Esophagus muscularis mucosa (tissue), 4 donors: ENCODE data around the gene LCP2. TPM values are rescaled to one million over a fixed set of nuclear protein-coding genes. Genes with fewer than 3 reads are reported as not detected.

Source experiments
- DNase-seq: peaks from one replicate; pipeline ENCODE4 v3.0.0-alpha.2; 2017; ENCODE audit errors: extremely low spot score
- H3K27ac ChIP-seq, 4 donors: fragments of 200-600 bp; sonication (generic); replicated peaks in 1 of 4; 1 replicate in 3 of 4; 2 replicates in 1 of 4; pipeline ENCODE4 v1.5.1; 2016 to 2019; ENCODE audit warnings: mild to moderate bottlenecking in 1 of 4
- H3K27me3 ChIP-seq, 4 donors: fragments of 200-600 bp; sonication (generic); one replicate each; pipeline versions ENCODE4 v1.5.1 to v1.6.0; 2016 to 2019
- H3K36me3 ChIP-seq, 4 donors: fragments of 200-600 bp; sonication (generic); one replicate each; pipeline ENCODE4 v1.5.1; 2016 to 2019
- H3K4me1 ChIP-seq, 4 donors: fragments of 200-600 bp; sonication (generic); one replicate each; pipeline ENCODE4 v1.5.1; 2016 to 2019
- H3K4me3 ChIP-seq, 4 donors: fragments of 200-600 bp; sonication (generic); 1 replicate in 2 of 4; 2 replicates in 2 of 4; pipeline ENCODE4 v1.5.1; 2016 to 2019; ENCODE audit warnings: mild to moderate bottlenecking in 4 of 4, moderate library complexity in 1 of 4
- H3K9me3 ChIP-seq, 4 donors: fragments of 200-600 bp; sonication (generic); 1 replicate in 3 of 4; 2 replicates in 1 of 4; pipeline ENCODE4 v1.5.1; 2016 to 2019
- EP300 ChIP-seq: sonication (generic); formaldehyde crosslinking; IDR thresholded peaks from one replicate; pipeline ENCODE4 v1.6.1; 2017; ENCODE audit warnings: antibody characterized with exemption
- POLR2A ChIP-seq: fragments of 450-650 bp; IDR thresholded peaks from one replicate; pipeline ENCODE4 v1.6.1; 2017; ENCODE audit warnings: antibody characterized with exemption, moderate library complexity, mild to moderate bottlenecking, low read depth
- POLR2AphosphoS5 ChIP-seq, 2 donors: sonication (generic); formaldehyde crosslinking; IDR thresholded peaks; one replicate each; pipeline ENCODE4 v1.6.1; 2017; ENCODE audit warnings: antibody characterized with exemption in 2 of 2
- WGBS: methylation state at CpG from one replicate; pipeline ENCODE4 v1.1.5; 2018; 5-methylcytosine and 5-hydroxymethylcytosine counted together
- intact Hi-C: fragments of 100-400 bp; cut with DNase I; formaldehyde crosslinking; loops from one replicate; pipeline ENCODE4 v1.15.1; 2023
- total RNA-seq, 4 donors: library from RNA; depleted of rRNA; stranded (reverse); fragments of >200 nt; gene quantifications; one replicate each; pipeline versions ENCODE4 v1.1.0 to v1.2.1, GENCODE V29; 2016
- TF ChIP-seq, protein P1 (sequence below), 3 experiments: fragments of 200-600 bp in 2 of 3; fragments of 450-650 bp in 1 of 3; sonication (generic) in 2 of 3; IDR thresholded peaks; one replicate each; pipeline ENCODE4 v1.5.1; 2017 to 2019; ENCODE audit warnings: antibody characterized with exemption in 3 of 3, mild to moderate bottlenecking in 2 of 3, moderate library complexity in 1 of 3

Gene LCP2
- total RNA-seq, 4 donors from 2014 or later = 6.8 to 20.4 (median 9.0) TPM

DNA sequence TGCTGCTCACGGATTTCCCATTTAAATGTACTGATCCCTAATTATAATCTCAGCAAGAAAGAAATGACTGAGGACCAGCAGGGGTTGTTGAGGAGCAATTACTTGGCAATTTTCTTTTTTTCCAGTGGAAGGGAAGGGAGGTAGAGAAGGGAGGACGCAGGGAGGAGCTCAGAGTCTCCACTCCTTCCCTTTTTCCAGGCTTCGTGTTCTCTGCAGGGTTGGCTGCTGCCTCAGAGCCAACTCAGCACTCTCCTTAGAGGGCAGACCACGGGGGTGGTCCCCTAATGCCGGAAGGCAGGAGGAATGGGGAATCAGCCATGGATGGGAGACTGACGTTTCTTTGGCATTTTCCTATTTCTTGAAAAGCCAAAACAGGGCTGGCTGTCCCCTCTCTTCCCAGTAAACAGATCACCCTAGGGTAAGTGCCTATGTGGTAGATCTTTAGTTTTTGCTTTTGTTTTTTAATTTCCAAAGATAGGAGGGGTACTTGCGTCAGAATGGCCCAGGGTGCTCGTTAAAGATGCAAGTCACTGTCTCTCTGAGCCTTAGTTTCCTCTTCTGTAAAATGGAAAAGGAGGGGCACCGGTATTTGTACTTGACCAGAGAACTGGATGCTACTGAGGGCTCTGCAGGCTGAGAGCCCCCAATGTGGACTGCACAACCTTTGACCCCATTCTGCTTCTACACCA lies 39.6 kb upstream of the LCP2 start:
- Histone ChIP-seq H3K4me3 (no peak overlapping the region), H3K27ac (no peak overlapping the region), H3K27me3 (no peaks in the 10 kb centered on the region), H3K36me3 (no peaks in the 10 kb centered on the region), H3K4me1 (peaks cover 0 to 6% (median 3%) of the 10 kb centered on the region in 4 donors), H3K9me3 (no peaks in the 10 kb centered on the region)
- TF ChIP-seq, protein P1, sequence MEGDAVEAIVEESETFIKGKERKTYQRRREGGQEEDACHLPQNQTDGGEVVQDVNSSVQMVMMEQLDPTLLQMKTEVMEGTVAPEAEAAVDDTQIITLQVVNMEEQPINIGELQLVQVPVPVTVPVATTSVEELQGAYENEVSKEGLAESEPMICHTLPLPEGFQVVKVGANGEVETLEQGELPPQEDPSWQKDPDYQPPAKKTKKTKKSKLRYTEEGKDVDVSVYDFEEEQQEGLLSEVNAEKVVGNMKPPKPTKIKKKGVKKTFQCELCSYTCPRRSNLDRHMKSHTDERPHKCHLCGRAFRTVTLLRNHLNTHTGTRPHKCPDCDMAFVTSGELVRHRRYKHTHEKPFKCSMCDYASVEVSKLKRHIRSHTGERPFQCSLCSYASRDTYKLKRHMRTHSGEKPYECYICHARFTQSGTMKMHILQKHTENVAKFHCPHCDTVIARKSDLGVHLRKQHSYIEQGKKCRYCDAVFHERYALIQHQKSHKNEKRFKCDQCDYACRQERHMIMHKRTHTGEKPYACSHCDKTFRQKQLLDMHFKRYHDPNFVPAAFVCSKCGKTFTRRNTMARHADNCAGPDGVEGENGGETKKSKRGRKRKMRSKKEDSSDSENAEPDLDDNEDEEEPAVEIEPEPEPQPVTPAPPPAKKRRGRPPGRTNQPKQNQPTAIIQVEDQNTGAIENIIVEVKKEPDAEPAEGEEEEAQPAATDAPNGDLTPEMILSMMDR (IDR thresholded peaks at IDR 0.05) = no peak
- TF ChIP-seq POLR2A = no peak
- no peak for TF ChIP-seq EP300
- TF ChIP-seq POLR2AphosphoS5 (IDR thresholded peaks at IDR 0.05) = no peak
- DNase-seq = no peak
- intact Hi-C loops = loop anchor here (10.0 kb wide), 1 partner anchor 242 kb away; no protein-coding TSS in a partner anchor
- 68% methylated on average over 9 of the region's 9 CpGs for WGBS

DNA sequence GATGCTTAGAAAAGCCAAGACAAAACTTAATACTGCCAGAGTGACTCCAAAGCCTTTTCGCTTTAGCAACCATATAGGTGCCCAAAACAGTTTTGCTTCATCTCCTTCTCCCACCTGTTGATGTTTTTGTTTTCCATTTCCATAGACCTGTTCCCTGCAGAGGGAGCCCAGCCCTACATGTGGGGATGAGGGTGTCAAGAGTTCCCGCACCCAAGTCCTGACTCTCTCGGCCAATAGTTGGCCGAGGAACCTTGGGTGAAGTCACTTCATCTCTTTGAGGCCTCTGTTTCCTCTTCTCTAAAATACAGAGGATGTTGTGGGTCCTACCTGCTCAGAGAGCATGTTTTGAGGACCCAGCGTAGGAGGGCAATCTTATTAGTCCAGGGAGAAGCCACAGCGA lies 38.5 kb upstream of the LCP2 start:
- Histone ChIP-seq H3K27ac (no peak overlapping the region), H3K4me3 (no peak overlapping the region), H3K27me3 (no peaks in the 10 kb centered on the region), H3K36me3 (no peaks in the 10 kb centered on the region), H3K4me1 (peaks cover 0 to 17% (median 11%) of the 10 kb centered on the region in 4 donors), H3K9me3 (no peaks in the 10 kb centered on the region)
- TF ChIP-seq EP300 (no peak), POLR2A (no peak), POLR2AphosphoS5 (IDR thresholded peaks at IDR 0.05) (no peak)
- TF ChIP-seq, protein P1 (IDR thresholded peaks at IDR 0.05) = no peak
- intact Hi-C loops = loop anchor here (10.0 kb wide), 1 partner anchor 241 kb away; no protein-coding TSS in a partner anchor
- 79% methylated on average over 6 of the region's 6 CpGs for WGBS
- no peak for DNase-seq

DNA sequence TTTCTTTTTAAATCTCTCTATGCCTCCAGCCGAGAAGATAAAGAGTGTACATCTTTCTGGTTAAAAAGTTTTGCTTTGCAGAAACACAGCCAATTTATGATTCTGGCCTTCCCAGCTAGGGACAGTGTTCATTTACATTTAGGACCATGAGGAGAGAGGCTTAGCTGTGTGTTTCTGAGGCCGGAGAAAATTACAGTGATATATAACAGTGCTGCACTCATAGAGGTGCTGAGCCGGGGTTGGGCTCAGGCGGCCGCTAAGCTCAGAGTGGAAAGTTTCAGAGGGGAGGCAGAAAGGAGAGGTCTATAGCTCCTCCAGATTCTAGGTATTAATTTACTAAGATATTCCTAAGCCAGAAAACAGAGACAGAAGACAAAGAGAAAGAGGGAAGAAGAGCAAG lies 37.0 kb upstream of the LCP2 start:
- WGBS = 77% methylated on average over 5 of the region's 5 CpGs

DNA sequence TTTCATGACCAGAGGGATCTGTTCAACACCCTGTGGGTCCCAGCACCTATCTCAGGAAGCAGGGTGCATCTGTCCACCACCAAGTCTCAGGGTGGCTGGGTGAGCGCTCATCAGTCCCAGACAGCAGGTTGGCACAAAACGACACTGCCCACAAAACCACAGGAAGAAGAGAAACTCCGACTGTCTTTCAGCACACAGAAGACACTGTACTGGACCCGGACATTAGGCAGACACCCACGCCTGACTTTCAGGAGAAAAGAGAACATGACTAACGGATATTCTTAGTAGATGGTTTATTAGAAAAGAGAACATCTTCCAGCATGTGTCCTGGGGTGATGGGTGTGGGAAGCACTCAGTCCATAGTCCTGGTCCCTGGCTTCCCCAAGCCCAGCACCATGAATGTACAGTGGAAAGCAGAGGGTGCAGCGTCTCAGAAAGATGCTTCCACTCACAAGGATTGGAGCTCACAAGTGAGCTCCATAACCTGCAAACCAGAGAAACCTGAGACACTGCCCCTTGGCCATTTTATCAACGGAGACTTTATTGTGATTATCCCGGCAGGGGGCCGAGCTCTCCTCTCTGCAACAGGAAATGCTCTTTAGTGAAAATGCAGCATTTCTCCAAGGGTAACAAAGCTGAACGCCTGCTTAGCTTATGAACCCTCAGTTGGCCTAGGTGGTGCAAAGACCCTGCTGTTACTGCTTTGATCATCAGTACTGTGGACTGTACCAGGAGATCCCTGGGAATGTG lies 35.8 kb upstream of the LCP2 start:
- Histone ChIP-seq H3K4me1 (peaks cover 6 to 22% (median 17%) of the 10 kb centered on the region in 4 donors), H3K36me3 (no peaks in the 10 kb centered on the region), H3K27ac (peak overlapping the region in 2 of 4 donors; percentile 7 to 22), H3K9me3 (no peaks in the 10 kb centered on the region), H3K4me3 (no peak overlapping the region), H3K27me3 (no peaks in the 10 kb centered on the region)
- intact Hi-C loops = loop anchor here (10.0 kb wide), 1 partner anchor 239 kb away; no protein-coding TSS in a partner anchor
- no peak for TF ChIP-seq POLR2A
- TF ChIP-seq, protein P1 (IDR thresholded peaks at IDR 0.05) = no peak
- no peak for TF ChIP-seq POLR2AphosphoS5 (IDR thresholded peaks at IDR 0.05)
- 71% methylated on average over 11 of the region's 11 CpGs for WGBS
- DNase-seq = no peak

More for the DNA sequence above, 37.0 kb upstream of the LCP2 start:
- H3K27ac ChIP-seq = no peak overlapping the region
- no peaks in the 10 kb centered on the region for H3K27me3 ChIP-seq
- no peaks in the 10 kb centered on the region for H3K36me3 ChIP-seq
- H3K4me3 ChIP-seq = no peak overlapping the region
- DNase-seq = no peak
- H3K9me3 ChIP-seq = no peaks in the 10 kb centered on the region
- TF ChIP-seq, protein P1 (IDR thresholded peaks at IDR 0.05) = no peak
- intact Hi-C loops = loop anchor here (10.0 kb wide), 1 partner anchor 240 kb away; no protein-coding TSS in a partner anchor
- peaks cover 6 to 22% (median 17%) of the 10 kb centered on the region in 4 donors for H3K4me1 ChIP-seq
